GM19193 (cell line): ENCODE results near the gene RBM39.

Source experiments
- POLR2A ChIP-seq: IDR thresholded peaks from 4 replicates; pipeline ENCODE4 v1.6.1; 2011; ENCODE audit not compliant: insufficient read depth, insufficient read length; ENCODE audit errors: extremely low read depth

The RBM39 gene

GRCh38 chr20:35699957-35700624, 42.0 kb downstream of the RBM39 start:
- no peak for TF ChIP-seq POLR2A

- peak; percentile 82 for TF ChIP-seq POLR2A
These were observed 42.7 kb downstream of the RBM39 start, which contains the start of the genes NFS1 and ROMO1 for GRCh38 chr20:35699127-35699956. Gene NFS1 (minus strand): TSS chr20:35699352. CDS start chr20:35699288, 64 bp downstream. Gene ROMO1 (plus strand): TSS chr20:35699405. CDS start chr20:35699633, 228 bp downstream.

- no peak for TF ChIP-seq POLR2A
These were observed 43.5 kb downstream of the RBM39 start for GRCh38 chr20:35698298-35699126.

GRCh38 chr20:35697696-35698297, 44.3 kb downstream of the RBM39 start:
- no peak for TF ChIP-seq POLR2A

GRCh38 chr20:35695978-35696377, 46.1 kb downstream of the RBM39 start:
- no peak for TF ChIP-seq POLR2A

- no peak for TF ChIP-seq POLR2A
These were observed 46.8 kb downstream of the RBM39 start for GRCh38 chr20:35695245-35695749.

- no peak for TF ChIP-seq POLR2A
These were observed 51.8 kb downstream of the RBM39 start for GRCh38 chr20:35690265-35690664.

GRCh38 chr20:35681960-35682359, 60.1 kb downstream of the RBM39 start:
- no peak for TF ChIP-seq POLR2A

GRCh38 chr20:35680452-35681183, 61.4 kb downstream of the RBM39 start:
- no peak for TF ChIP-seq POLR2A

GRCh38 chr20:35674921-35675320, 67.1 kb downstream of the RBM39 start:
- no peak for TF ChIP-seq POLR2A

- no peak for TF ChIP-seq POLR2A
These were observed 68.2 kb downstream of the RBM39 start for GRCh38 chr20:35673884-35674283.

GRCh38 chr20:35669681-35670080, 72.4 kb downstream of the RBM39 start:
- no peak for TF ChIP-seq POLR2A

- TF ChIP-seq POLR2A = no peak
These were observed 72.8 kb downstream of the RBM39 start for GRCh38 chr20:35669221-35669620.

- TF ChIP-seq POLR2A = no peak
These were observed 76.1 kb downstream of the RBM39 start for GRCh38 chr20:35665949-35666288.
